Fibroblast of the aortic adventitia (primary cell): Measurements from ENCODE around the gene SBK3. TPM values are rescaled to one million over a fixed set of nuclear protein-coding genes. Genes with fewer than 3 reads are reported as not detected.
"Not testable (repeated sequence)": the region's sequence is repeated elsewhere in the genome, so short reads cannot be mapped to it uniquely, and the experiment has no call there.

Experiments used
- DNase-seq: peaks from one replicate; pipeline ENCODE4 v3.0.0-alpha.2; 2010; ENCODE audit warnings: low read depth
- H3K4me3 ChIP-seq: 2 replicates; pipeline ENCODE4 v1.5.1; 2011; ENCODE audit warnings: low read depth, mild to moderate bottlenecking, control low read depth, low read length, moderate library complexity
- CTCF ChIP-seq: IDR thresholded peaks from 2 replicates; pipeline ENCODE4 v1.5.1; 2011; ENCODE audit warnings: mild to moderate bottlenecking, low read length, control low read depth, inconsistent platforms; ENCODE audit not compliant: insufficient read depth
- total RNA-seq: library from RNA; depleted of rRNA; stranded (reverse); fragments of >200 nt; gene quantifications from 2 replicates; pipeline ENCODE4 v1.2.3, GENCODE V29; 2012; ENCODE audit warnings: low replicate concordance

Gene SBK3
- total RNA-seq, 1 donor: not detected

GRCh38 chr19:55576746-55577145 is 31.4 kb upstream of the SBK3 start:
- H3K4me3 ChIP-seq: no peak overlapping the region
- TF ChIP-seq CTCF: no peak
- no peak for DNase-seq

GRCh38 chr19:55573929-55574328 is 28.6 kb upstream of the SBK3 start:
- H3K4me3 ChIP-seq, DNase-seq: not testable (repeated sequence)

GRCh38 chr19:55569477-55569876 is 24.1 kb upstream of the SBK3 start:
- not testable (repeated sequence) for H3K4me3 ChIP-seq, DNase-seq

GRCh38 chr19:55567708-55568328 is 22.5 kb upstream of the SBK3 start:
- TF ChIP-seq CTCF: no peak
- no peak overlapping the region for H3K4me3 ChIP-seq

GRCh38 chr19:55566823-55567222 is 21.5 kb upstream of the SBK3 start:
- H3K4me3 ChIP-seq: no peak overlapping the region
- DNase-seq: no peak
- TF ChIP-seq CTCF: no peak

More at GRCh38 chr19:55567708-55568328, 22.5 kb upstream of the SBK3 start:
- no peak for DNase-seq

- H3K4me3 ChIP-seq: no peak overlapping the region
- peak; percentile 47 for DNase-seq
- TF ChIP-seq CTCF: no peak
Measured at GRCh38 chr19:55563261-55563690, 17.9 kb upstream of the SBK3 start.

- TF ChIP-seq CTCF: no peak
- no peak overlapping the region for H3K4me3 ChIP-seq
- DNase-seq: no peak
Measured at GRCh38 chr19:55559684-55560083, 14.3 kb upstream of the SBK3 start.

- DNase-seq: no peak
- H3K4me3 ChIP-seq: no peak overlapping the region
- TF ChIP-seq CTCF: no peak
Measured at GRCh38 chr19:55554741-55555152, 9.4 kb upstream of the SBK3 start.
